ENCODE data around the gene WDFY4.

- TF ChIP-seq CEBPB (IDR thresholded peaks at IDR 0.05; ENCODE audit: low read depth) (no peak), ZBTB33 (IDR thresholded peaks at IDR 0.05; ENCODE audit: extremely low read depth, insufficient replicate concordance, low read length) (no peak), EZH2 (IDR thresholded peaks at IDR 0.05) (no peak), YY1 (IDR thresholded peaks at IDR 0.05; ENCODE audit: extremely low read depth, insufficient replicate concordance, low read depth, low read length) (no peak), ELF1 (IDR thresholded peaks at IDR 0.05; ENCODE audit: borderline replicate concordance, low read depth) (no peak), POLR2AphosphoS5 (IDR thresholded peaks at IDR 0.05; ENCODE audit: low read depth, low read length) (no peak), ZFX (IDR thresholded peaks at IDR 0.05) (no peak), POLR2A (IDR thresholded peaks at IDR 0.05; ENCODE audit: borderline replicate concordance, extremely low read depth, insufficient read depth, insufficient read length) (no peak), TCF7L2 (IDR thresholded peaks at IDR 0.05; ENCODE audit: borderline replicate concordance, extremely low read depth, insufficient read depth, insufficient read length) (no peak), SIN3A (IDR thresholded peaks at IDR 0.05; ENCODE audit: low read depth) (no peak)
- TF ChIP-seq, protein P1, sequence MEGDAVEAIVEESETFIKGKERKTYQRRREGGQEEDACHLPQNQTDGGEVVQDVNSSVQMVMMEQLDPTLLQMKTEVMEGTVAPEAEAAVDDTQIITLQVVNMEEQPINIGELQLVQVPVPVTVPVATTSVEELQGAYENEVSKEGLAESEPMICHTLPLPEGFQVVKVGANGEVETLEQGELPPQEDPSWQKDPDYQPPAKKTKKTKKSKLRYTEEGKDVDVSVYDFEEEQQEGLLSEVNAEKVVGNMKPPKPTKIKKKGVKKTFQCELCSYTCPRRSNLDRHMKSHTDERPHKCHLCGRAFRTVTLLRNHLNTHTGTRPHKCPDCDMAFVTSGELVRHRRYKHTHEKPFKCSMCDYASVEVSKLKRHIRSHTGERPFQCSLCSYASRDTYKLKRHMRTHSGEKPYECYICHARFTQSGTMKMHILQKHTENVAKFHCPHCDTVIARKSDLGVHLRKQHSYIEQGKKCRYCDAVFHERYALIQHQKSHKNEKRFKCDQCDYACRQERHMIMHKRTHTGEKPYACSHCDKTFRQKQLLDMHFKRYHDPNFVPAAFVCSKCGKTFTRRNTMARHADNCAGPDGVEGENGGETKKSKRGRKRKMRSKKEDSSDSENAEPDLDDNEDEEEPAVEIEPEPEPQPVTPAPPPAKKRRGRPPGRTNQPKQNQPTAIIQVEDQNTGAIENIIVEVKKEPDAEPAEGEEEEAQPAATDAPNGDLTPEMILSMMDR (IDR thresholded peaks at IDR 0.05 in 2 of 3, conservative IDR thresholded peaks at IDR 0.05 in 1 of 3; ENCODE audit: borderline replicate concordance in 1 of 3, insufficient read depth in 1 of 3, low read depth in 2 of 3, low read length in 2 of 3), result no peak
- TF ChIP-seq, protein P2, sequence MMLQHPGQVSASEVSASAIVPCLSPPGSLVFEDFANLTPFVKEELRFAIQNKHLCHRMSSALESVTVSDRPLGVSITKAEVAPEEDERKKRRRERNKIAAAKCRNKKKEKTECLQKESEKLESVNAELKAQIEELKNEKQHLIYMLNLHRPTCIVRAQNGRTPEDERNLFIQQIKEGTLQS (IDR thresholded peaks at IDR 0.05), result no peak
These were observed 255.2 kb downstream of the WDFY4 start, which contains the start of gene LRRC18 for GRCh38 chr10:48939790-48940325.
